ENCODE measurements around the gene MRTFB.

Gene MRTFB

GRCh38 chr16:14050291-14051027 lies 20.7 kb upstream of the MRTFB start:
- Mint-ChIP-seq H3K9me3 (no peaks in the 10 kb centered on the region), H3K4me3 (no peak overlapping the region), H3K27ac (no peak overlapping the region), H3K4me1 (ENCODE audit: low read depth) (no peaks in the 10 kb centered on the region), H3K36me3 (ENCODE audit: low read depth) (no peaks in the 10 kb centered on the region), H3K27me3 (ENCODE audit: low read depth) (peaks cover 2% of the 10 kb centered on the region)
- no peak for DNase-seq (ENCODE audit: low spot score)

GRCh38 chr16:14051103-14051729 lies 19.9 kb upstream of the MRTFB start:
- no peak overlapping the region for H3K4me3 Mint-ChIP-seq
- H3K4me1 Mint-ChIP-seq (ENCODE audit: low read depth), result no peaks in the 10 kb centered on the region
- no peak for DNase-seq (ENCODE audit: low spot score)
- no peaks in the 10 kb centered on the region for H3K9me3 Mint-ChIP-seq
- H3K27ac Mint-ChIP-seq, result no peak overlapping the region
- no peaks in the 10 kb centered on the region for H3K36me3 Mint-ChIP-seq (ENCODE audit: low read depth)
- peaks cover 3% of the 10 kb centered on the region for H3K27me3 Mint-ChIP-seq (ENCODE audit: low read depth)

- Mint-ChIP-seq H3K4me1 (ENCODE audit: low read depth) (no peaks in the 10 kb centered on the region), H3K4me3 (no peak overlapping the region), H3K9me3 (no peaks in the 10 kb centered on the region), H3K27ac (no peak overlapping the region), H3K27me3 (ENCODE audit: low read depth) (peaks cover 18% of the 10 kb centered on the region), H3K36me3 (ENCODE audit: low read depth) (no peaks in the 10 kb centered on the region)
- no peak for DNase-seq (ENCODE audit: low spot score)
Measured at GRCh38 chr16:14056970-14057369, 14.1 kb upstream of the MRTFB start.

- no peak overlapping the region for H3K4me3 Mint-ChIP-seq
- H3K9me3 Mint-ChIP-seq, result no peaks in the 10 kb centered on the region
- H3K27ac Mint-ChIP-seq, result no peak overlapping the region
- no peaks in the 10 kb centered on the region for H3K4me1 Mint-ChIP-seq (ENCODE audit: low read depth)
- H3K36me3 Mint-ChIP-seq (ENCODE audit: low read depth), result no peaks in the 10 kb centered on the region
- H3K27me3 Mint-ChIP-seq (ENCODE audit: low read depth), result peaks cover 18% of the 10 kb centered on the region
- DNase-seq (ENCODE audit: low spot score), result no peak
Measured at GRCh38 chr16:14057878-14058382, 13.2 kb upstream of the MRTFB start.

- DNase-seq (ENCODE audit: low spot score), result no peak
- H3K9me3 Mint-ChIP-seq, result no peaks in the 10 kb centered on the region
- H3K27me3 Mint-ChIP-seq (ENCODE audit: low read depth), result peaks cover 16% of the 10 kb centered on the region
- H3K27ac Mint-ChIP-seq, result no peak overlapping the region
- no peaks in the 10 kb centered on the region for H3K36me3 Mint-ChIP-seq (ENCODE audit: low read depth)
- no peaks in the 10 kb centered on the region for H3K4me1 Mint-ChIP-seq (ENCODE audit: low read depth)
- H3K4me3 Mint-ChIP-seq, result no peak overlapping the region
Measured at GRCh38 chr16:14061732-14062259, 9.3 kb upstream of the MRTFB start.

GRCh38 chr16:14062261-14062660 lies 8.9 kb upstream of the MRTFB start:
- Mint-ChIP-seq H3K27ac (no peak overlapping the region), H3K27me3 (ENCODE audit: low read depth) (peaks cover 13% of the 10 kb centered on the region), H3K4me3 (no peak overlapping the region), H3K36me3 (ENCODE audit: low read depth) (no peaks in the 10 kb centered on the region), H3K4me1 (ENCODE audit: low read depth) (no peaks in the 10 kb centered on the region), H3K9me3 (no peaks in the 10 kb centered on the region)
- DNase-seq (ENCODE audit: low spot score), result no peak

GRCh38 chr16:14063618-14064581 lies 7.2 kb upstream of the MRTFB start:
- no peaks in the 10 kb centered on the region for H3K9me3 Mint-ChIP-seq
- no peaks in the 10 kb centered on the region for H3K4me1 Mint-ChIP-seq (ENCODE audit: low read depth)
- H3K27ac Mint-ChIP-seq, result no peak overlapping the region
- DNase-seq (ENCODE audit: low spot score), result no peak
- H3K36me3 Mint-ChIP-seq (ENCODE audit: low read depth), result no peaks in the 10 kb centered on the region
- H3K4me3 Mint-ChIP-seq, result no peak overlapping the region
- H3K27me3 Mint-ChIP-seq (ENCODE audit: low read depth), result peaks cover 7% of the 10 kb centered on the region

GRCh38 chr16:14069818-14070217 lies 1.3 kb upstream of the MRTFB start:
- H3K4me3 Mint-ChIP-seq, result peak overlapping the region; percentile 83
- no peak overlapping the region for H3K27ac Mint-ChIP-seq
- peaks cover 14% of the 10 kb centered on the region for H3K4me1 Mint-ChIP-seq (ENCODE audit: low read depth)
- no peaks in the 10 kb centered on the region for H3K9me3 Mint-ChIP-seq
- DNase-seq (ENCODE audit: low spot score), result no peak
- peaks cover 5% of the 10 kb centered on the region for H3K27me3 Mint-ChIP-seq (ENCODE audit: low read depth)
- H3K36me3 Mint-ChIP-seq (ENCODE audit: low read depth), result no peaks in the 10 kb centered on the region

GRCh38 chr16:14070555-14070876 lies 603 bp upstream of the MRTFB start:
- peak overlapping the region; percentile 73 for H3K27ac Mint-ChIP-seq
- peaks cover 15% of the 10 kb centered on the region for H3K4me1 Mint-ChIP-seq (ENCODE audit: low read depth)
- no peaks in the 10 kb centered on the region for H3K36me3 Mint-ChIP-seq (ENCODE audit: low read depth)
- H3K9me3 Mint-ChIP-seq, result no peaks in the 10 kb centered on the region
- H3K4me3 Mint-ChIP-seq, result peak overlapping the region; percentile 83
- H3K27me3 Mint-ChIP-seq (ENCODE audit: low read depth), result peaks cover 5% of the 10 kb centered on the region
- DNase-seq (ENCODE audit: low spot score), result no peak

GRCh38 chr16:14071576-14072271 lies 605 bp downstream of the MRTFB start:
- Mint-ChIP-seq H3K36me3 (ENCODE audit: low read depth) (no peaks in the 10 kb centered on the region), H3K9me3 (no peaks in the 10 kb centered on the region), H3K27ac (peak overlapping the region; percentile 69), H3K4me1 (ENCODE audit: low read depth) (peaks cover 15% of the 10 kb centered on the region), H3K4me3 (peak overlapping the region; percentile 88), H3K27me3 (ENCODE audit: low read depth) (peaks cover 3% of the 10 kb centered on the region)
- no peak for DNase-seq (ENCODE audit: low spot score)

- H3K27me3 Mint-ChIP-seq (ENCODE audit: low read depth), result peaks cover 3% of the 10 kb centered on the region
- no peaks in the 10 kb centered on the region for H3K36me3 Mint-ChIP-seq (ENCODE audit: low read depth)
- H3K9me3 Mint-ChIP-seq, result no peaks in the 10 kb centered on the region
- DNase-seq (ENCODE audit: low spot score), result no peak
- peak overlapping the region; percentile 88 for H3K4me3 Mint-ChIP-seq
- H3K4me1 Mint-ChIP-seq (ENCODE audit: low read depth), result peaks cover 15% of the 10 kb centered on the region
- peak overlapping the region; percentile 16 for H3K27ac Mint-ChIP-seq
Measured at GRCh38 chr16:14072360-14072759, 1.2 kb downstream of the MRTFB start.

GRCh38 chr16:14074544-14074943 lies 3.4 kb downstream of the MRTFB start:
- Mint-ChIP-seq H3K4me1 (ENCODE audit: low read depth) (peaks cover 15% of the 10 kb centered on the region), H3K4me3 (no peak overlapping the region), H3K9me3 (no peaks in the 10 kb centered on the region), H3K27me3 (ENCODE audit: low read depth) (peaks cover 3% of the 10 kb centered on the region), H3K27ac (no peak overlapping the region), H3K36me3 (ENCODE audit: low read depth) (no peaks in the 10 kb centered on the region)
- DNase-seq (ENCODE audit: low spot score), result no peak

GRCh38 chr16:14077918-14078317 lies 6.8 kb downstream of the MRTFB start:
- Mint-ChIP-seq H3K9me3 (no peaks in the 10 kb centered on the region), H3K4me3 (no peak overlapping the region), H3K36me3 (ENCODE audit: low read depth) (peaks cover 2% of the 10 kb centered on the region), H3K27ac (no peak overlapping the region), H3K27me3 (ENCODE audit: low read depth) (no peaks in the 10 kb centered on the region), H3K4me1 (ENCODE audit: low read depth) (peaks cover 9% of the 10 kb centered on the region)
- no peak for DNase-seq (ENCODE audit: low spot score)

Data from T-helper 2 cell treated with Interferon-gamma antibody and Interleukin-4, amounts not matched to agents 5 μg/mL and 100 μg/mL, for 36 hours (primary cell).